HG03575 (cell line): ENCODE results near the gene EPB41.

Experiments
- ATAC-seq: cut with Tn5 transposase; IDR thresholded peaks from one replicate; pipeline ENCODE4 v1.9.1; 2021; ENCODE audit not compliant: unreplicated experiment, insufficient number of reproducible peaks, low FRiP score; ENCODE audit errors: extremely low read depth

Gene EPB41

GRCh38 chr1:28889357-28889756 is 25.0 kb upstream of the EPB41 start:
- no peak for ATAC-seq

- no peak for ATAC-seq
These were observed 23.9 kb upstream of the EPB41 start for GRCh38 chr1:28890435-28890834.

DNA sequence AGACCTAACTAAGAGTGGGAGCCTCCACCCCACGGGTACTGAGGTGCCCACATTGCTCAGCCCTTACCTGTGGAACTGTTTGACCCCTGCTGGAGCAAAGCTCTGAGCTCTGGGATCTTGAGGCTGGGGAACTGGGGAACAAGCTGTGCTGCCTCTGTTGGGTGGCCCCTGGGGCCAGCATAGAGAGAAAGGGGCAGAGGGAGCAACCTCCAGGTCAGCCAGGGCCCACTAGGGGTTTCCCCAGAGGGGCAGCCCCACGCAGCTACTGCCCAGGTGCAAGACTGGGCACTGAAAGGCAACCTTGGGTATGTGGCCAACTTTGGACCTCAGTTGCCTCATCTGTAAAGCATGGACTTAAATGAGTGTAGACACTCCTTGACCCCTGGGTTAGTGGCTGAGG is 23.5 kb upstream of the EPB41 start:
- no peak for ATAC-seq

GRCh38 chr1:28891256-28891655 is 23.1 kb upstream of the EPB41 start:
- ATAC-seq: no peak

DNA sequence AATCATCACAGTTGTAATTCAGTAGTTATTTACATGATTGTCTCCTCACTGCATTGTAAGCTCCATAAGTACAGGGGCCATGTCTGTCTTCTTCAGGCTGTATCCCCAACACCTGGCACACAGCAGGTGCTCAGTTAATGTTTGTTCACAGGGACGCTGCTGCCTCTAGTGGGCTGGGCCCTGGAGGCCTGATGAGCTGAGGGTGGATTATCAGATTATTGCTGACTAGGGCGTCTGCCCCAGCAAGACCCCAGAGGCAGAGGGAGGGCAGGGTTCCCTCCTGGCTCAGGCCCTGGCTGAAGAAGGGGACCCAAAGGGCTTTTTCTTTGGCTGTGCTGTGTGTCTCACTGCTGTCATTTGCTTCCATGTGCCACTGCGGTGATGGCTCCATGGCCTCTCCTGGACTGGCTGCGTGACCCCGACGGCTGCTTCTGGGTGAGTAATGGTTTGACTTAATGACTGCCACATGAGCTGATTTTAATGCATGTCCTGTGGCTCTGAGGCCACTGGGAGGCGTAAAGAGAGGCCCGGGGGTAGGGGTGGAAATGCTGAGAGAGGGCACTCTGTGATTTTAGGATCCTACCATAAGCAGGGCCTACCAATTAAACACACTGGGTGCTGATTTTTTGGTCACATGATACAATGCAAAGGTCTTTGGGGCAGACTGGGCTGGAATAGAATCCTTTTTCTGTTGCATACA is 20.8 kb upstream of the EPB41 start:
- ATAC-seq: no peak

DNA sequence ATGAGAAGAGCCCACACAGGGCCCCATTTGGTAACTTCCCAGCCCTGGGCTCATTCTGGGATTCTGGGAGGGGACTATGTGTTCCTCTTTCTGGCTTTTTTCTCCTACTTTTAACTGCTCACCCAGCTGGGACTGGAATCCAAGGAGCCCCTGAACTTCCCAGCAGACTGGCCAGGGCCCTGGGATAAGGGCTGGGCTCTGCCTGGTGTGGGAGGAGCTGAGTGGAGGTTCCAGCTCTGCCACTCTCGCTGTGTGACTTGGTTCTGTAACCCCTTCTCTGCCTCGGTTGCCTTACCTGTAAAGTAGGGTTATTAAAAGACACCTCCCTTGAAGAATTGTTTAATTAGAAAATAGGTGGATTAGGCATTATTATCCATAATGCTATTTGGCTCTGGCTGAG is 19.6 kb upstream of the EPB41 start:
- ATAC-seq: no peak

GRCh38 chr1:28895896-28896608 is 18.3 kb upstream of the EPB41 start:
- no peak for ATAC-seq

DNA sequence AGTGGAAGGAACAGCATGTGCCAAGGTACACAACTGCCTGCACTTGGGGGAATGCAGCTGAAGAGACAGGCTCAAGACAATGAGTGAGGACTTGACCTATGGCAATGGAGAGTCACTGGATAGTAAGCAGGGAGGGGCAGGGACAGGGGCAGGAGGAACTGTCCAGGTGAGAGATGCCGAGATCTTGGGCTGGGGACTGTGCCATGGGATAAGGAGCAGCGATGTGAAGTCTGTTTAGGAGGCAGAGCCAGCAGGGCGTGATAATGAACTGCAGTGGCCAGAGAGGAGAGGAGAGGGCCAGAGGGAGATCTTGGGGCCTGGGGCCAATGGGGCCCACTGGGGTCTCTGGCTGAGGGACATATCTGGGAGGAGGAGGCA is 17.8 kb upstream of the EPB41 start:
- ATAC-seq: no peak

- ATAC-seq: no peak
These were observed 16.6 kb upstream of the EPB41 start for GRCh38 chr1:28897789-28898188.

- no peak for ATAC-seq
These were observed 15.9 kb upstream of the EPB41 start for GRCh38 chr1:28898405-28898881.

DNA sequence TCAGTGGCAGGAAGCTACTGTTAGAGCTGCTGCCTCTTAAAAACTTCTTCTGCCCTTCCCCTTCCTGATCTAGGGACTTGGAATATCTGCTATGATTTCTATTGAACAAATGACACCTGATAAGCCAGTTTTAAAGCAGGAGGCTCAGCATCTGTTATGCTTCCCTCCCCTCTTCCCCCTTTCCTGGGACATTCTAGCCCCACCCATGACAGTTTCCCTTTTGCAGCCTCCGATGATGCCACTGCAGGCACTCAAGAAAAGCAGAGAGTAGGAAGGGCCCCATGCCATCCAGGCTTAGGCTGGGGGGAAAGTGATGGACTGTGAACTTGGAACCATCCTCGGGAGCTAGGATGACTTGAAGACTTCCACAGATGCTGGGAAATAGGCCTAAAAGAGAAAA is 15.1 kb upstream of the EPB41 start:
- ATAC-seq: no peak

- no peak for ATAC-seq
These were observed 13.8 kb upstream of the EPB41 start for GRCh38 chr1:28900562-28900961.

DNA sequence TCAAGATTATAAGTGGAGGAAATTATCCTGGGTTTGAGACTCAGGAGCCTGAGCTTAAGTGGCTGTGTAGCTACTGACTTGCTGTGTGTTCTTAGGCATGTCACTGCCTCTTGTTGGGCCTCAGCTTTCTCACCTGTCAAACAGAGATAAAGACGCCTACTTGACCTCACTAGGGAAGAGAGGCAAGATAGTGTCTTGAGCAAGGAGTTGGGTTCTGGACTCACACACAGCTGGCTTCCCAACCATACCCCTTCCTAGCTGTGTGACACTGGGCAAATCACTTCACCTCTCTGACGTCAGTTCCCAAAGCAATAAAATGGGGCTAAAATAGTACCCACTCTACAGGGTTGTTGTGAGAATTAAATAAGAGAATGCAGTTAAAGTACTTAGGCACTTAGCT is 11.6 kb upstream of the EPB41 start:
- no peak for ATAC-seq

GRCh38 chr1:28905921-28906666 is 8.3 kb upstream of the EPB41 start:
- no peak for ATAC-seq

GRCh38 chr1:28909198-28909597 is 5.2 kb upstream of the EPB41 start:
- no peak for ATAC-seq

DNA sequence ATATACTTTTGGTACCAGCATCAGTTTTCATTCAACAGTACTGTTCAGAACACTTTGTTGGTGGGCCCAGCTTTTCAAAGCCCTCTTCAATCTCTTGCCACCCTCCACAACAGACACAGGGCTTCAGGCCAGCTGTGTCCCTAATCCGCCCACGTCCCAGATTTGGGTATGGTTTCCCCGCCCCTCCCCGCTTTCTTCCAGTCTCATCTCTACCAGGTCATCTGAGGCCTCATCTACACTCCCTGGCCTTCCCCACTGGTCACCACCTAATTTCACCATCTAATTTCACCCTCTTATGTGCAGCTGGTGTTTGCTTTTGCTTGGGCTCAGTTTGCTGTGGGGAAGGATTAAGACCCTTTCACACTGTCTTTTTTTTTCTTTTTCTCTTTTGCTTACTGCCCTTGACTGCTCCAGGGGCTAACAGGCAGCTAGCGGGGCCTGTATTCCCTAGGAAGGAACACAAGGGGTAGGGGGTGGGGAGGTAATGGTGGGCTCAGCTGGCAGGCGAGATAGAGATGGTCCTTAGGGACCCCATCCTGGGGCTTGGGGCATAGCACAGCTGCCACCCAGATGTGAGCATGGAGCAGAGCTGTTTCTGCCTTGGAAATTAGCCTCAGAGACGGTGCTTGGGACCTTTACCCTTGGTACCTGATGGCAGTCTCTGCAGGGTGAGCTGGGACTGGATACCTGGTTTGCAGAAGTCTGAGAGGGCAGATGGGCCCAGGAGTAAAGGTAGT is 3.8 kb upstream of the EPB41 start:
- no peak for ATAC-seq

DNA sequence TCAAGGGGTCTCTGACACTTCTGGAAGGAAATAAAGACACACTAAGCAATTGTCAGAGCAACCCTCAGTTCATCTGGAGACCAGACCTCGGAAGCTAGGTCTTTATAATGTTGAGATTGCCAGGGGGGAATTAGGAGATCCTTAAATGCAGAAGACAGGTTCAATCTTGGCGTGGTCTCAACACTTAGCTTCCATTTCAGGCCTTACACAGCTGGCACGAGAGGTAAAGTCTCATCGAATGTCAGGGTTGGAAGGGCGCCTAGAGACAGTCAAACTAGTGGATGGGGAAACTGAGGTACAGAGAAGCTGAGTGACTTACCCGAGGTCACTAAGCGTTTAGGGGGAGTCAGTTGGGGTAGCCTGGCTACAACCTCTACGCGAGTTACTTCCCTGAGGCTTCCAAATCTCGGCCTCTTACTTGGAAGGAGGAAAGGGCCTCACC is 562 bp upstream of the EPB41 start:
- ATAC-seq: no peak

DNA sequence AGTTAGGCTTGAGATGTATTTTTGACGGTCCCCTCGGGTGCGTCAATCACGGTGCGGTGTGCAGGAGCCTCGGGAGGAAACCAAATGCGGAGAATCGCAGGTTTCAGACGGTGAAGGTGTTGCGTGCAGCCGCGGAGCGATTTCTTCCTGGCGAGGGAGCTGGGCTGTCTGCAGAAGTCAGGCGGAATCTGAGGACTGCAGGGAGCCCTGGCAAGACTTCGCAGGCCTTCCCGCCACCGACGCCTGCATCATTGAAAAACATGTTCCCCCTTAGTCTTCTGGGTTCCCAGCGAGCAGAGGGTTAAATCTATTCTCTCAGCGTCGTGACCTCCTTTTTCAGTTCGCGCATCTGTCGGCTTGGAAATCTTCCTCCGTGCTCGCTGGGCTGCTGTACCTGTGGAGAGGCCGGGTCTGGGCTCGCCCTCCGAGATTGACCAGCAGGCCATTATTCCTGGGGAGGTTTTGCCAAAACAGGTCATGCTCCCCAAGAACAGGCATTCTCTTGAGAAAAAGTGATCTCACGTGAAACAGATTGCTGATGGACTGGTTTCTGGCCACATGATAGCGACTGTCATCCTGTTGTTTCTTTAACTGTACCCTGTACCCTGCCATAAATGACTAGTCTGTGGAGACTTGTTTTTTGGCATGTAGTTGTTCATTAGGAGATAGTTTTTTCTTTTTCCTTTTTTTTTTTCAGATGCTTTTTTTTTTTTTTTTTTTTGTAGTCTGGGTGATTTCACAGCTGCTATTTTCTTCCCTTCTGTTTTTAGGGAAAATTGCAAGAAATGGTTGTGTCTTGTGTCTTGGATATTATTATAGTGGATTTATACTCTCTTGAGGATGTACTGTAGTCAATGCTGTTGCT is 894 bp downstream of the EPB41 start:
- ATAC-seq: no peak

- no peak for ATAC-seq
These were observed 3.4 kb downstream of the EPB41 start for GRCh38 chr1:28917757-28918118.
